ENCODE data around the gene FATE1.

- TF ChIP-seq CTCF (IDR thresholded peaks at IDR 0.05; ENCODE audit: insufficient read depth, low read depth, low read length) (no peak), EZH2 (IDR thresholded peaks at IDR 0.05; ENCODE audit: insufficient read depth, low read length) (no peak)
Observed at GRCh38 chrX:151735219-151735618, 19.4 kb downstream of the FATE1 start.
